ENCODE measurements around the gene LRMDA. TPM values are rescaled to one million over a fixed set of nuclear protein-coding genes. Genes with fewer than 3 reads are reported as not detected.

The LRMDA gene
- total RNA-seq, 3 donors from 2014 or later (not counting 1 experiment from before 2014, with no cell fraction given): 1.4 to 2.4 (median 2.1) TPM

GRCh38 chr10:75937823-75938222 is 506.4 kb downstream of the LRMDA start:
- H3K4me3 Mint-ChIP-seq: no peak overlapping the region
- H3K27ac Mint-ChIP-seq: no peak overlapping the region
- H3K36me3 Mint-ChIP-seq: no peaks in the 10 kb centered on the region
- no peaks in the 10 kb centered on the region for H3K9me3 Mint-ChIP-seq
- WGBS (ENCODE audit: insufficient coverage): 81% methylated on average over 2 of the region's 2 CpGs
- ATAC-seq (no peak), DNase-seq (no peak)
- Histone ChIP-seq H3K4me3 (ENCODE audit: low read length) (no peak overlapping the region), H3K36me3 (ENCODE audit: control insufficient read depth, insufficient read depth, low read length) (no peaks in the 10 kb centered on the region), H3K27ac (ENCODE audit: low read length) (no peak overlapping the region), H3K27me3 (ENCODE audit: control insufficient read depth, insufficient read depth, low read length) (no peaks in the 10 kb centered on the region), H3K9me3 (ENCODE audit: control insufficient read depth, insufficient read depth, low read length) (no peaks in the 10 kb centered on the region), H3K4me1 (ENCODE audit: control insufficient read depth, insufficient read depth, low read length) (no peaks in the 10 kb centered on the region)
- peaks cover 0 to 5% of the 10 kb centered on the region in 2 donors for H3K4me1 Mint-ChIP-seq
- intact Hi-C loops (cut with micrococcal nuclease): no loop called here
- TF ChIP-seq, protein P1, sequence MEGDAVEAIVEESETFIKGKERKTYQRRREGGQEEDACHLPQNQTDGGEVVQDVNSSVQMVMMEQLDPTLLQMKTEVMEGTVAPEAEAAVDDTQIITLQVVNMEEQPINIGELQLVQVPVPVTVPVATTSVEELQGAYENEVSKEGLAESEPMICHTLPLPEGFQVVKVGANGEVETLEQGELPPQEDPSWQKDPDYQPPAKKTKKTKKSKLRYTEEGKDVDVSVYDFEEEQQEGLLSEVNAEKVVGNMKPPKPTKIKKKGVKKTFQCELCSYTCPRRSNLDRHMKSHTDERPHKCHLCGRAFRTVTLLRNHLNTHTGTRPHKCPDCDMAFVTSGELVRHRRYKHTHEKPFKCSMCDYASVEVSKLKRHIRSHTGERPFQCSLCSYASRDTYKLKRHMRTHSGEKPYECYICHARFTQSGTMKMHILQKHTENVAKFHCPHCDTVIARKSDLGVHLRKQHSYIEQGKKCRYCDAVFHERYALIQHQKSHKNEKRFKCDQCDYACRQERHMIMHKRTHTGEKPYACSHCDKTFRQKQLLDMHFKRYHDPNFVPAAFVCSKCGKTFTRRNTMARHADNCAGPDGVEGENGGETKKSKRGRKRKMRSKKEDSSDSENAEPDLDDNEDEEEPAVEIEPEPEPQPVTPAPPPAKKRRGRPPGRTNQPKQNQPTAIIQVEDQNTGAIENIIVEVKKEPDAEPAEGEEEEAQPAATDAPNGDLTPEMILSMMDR (IDR thresholded peaks at IDR 0.05): no peak
- peaks cover 5 to 6% of the 10 kb centered on the region in 2 donors for H3K27me3 Mint-ChIP-seq (ENCODE audit: low read depth in 2 of 2)

DNA sequence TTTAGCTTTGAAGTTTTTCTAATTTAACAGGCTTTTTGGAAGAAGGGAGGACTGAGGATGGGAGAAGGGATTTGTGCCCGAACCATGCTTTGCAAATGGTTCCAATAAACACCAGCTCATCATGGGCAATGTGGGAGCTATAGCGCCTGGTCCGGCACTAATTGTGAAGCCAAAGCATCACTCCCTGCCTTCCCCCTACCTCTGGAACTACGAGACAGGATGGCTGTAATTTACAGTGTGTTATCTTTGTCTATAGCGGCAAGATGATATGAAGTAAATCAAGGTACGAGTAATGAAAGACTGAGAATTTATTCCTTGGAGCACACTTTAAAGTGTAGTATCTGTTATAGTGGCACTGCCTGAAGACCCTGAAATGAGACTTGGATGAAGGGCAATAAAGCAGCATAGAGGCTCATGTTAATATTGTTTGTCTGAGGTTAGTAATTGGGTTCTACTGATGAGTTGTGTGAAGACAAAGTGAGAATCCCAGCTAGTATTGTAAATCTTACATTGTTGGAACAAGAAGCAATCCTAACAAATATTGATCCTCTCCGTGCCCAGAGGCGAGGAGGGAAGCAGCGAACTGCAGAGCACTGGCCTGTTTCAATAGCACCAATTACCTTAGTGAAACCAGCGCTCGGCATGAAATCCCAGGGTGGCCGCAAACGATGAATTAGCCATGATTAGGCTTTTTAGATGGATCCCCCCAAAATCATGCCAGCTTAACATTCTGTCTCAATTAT is 507.1 kb downstream of the LRMDA start:
- H3K4me3 ChIP-seq (ENCODE audit: low read length): no peak overlapping the region
- H3K27me3 ChIP-seq (ENCODE audit: control insufficient read depth, insufficient read depth, low read length): no peaks in the 10 kb centered on the region
- no peak overlapping the region for H3K27ac Mint-ChIP-seq
- H3K36me3 Mint-ChIP-seq: no peaks in the 10 kb centered on the region
- no peaks in the 10 kb centered on the region for H3K9me3 ChIP-seq (ENCODE audit: control insufficient read depth, insufficient read depth, low read length)
- WGBS (ENCODE audit: insufficient coverage): 91% methylated on average over 11 of the region's 13 CpGs
- H3K4me3 Mint-ChIP-seq: no peak overlapping the region
- TF ChIP-seq, protein P1 (IDR thresholded peaks at IDR 0.05): no peak
- intact Hi-C loops (cut with micrococcal nuclease): no loop called here
- H3K4me1 ChIP-seq (ENCODE audit: control insufficient read depth, insufficient read depth, low read length): no peaks in the 10 kb centered on the region
- ATAC-seq (no peak), DNase-seq (no peak)
- no peaks in the 10 kb centered on the region for H3K36me3 ChIP-seq (ENCODE audit: control insufficient read depth, insufficient read depth, low read length)
- peaks cover 0 to 5% of the 10 kb centered on the region in 2 donors for H3K4me1 Mint-ChIP-seq
- no peak overlapping the region for H3K27ac ChIP-seq (ENCODE audit: low read length)
- H3K9me3 Mint-ChIP-seq: no peaks in the 10 kb centered on the region
- H3K27me3 Mint-ChIP-seq (ENCODE audit: low read depth in 2 of 2): peaks cover 5 to 6% of the 10 kb centered on the region in 2 donors

DNA sequence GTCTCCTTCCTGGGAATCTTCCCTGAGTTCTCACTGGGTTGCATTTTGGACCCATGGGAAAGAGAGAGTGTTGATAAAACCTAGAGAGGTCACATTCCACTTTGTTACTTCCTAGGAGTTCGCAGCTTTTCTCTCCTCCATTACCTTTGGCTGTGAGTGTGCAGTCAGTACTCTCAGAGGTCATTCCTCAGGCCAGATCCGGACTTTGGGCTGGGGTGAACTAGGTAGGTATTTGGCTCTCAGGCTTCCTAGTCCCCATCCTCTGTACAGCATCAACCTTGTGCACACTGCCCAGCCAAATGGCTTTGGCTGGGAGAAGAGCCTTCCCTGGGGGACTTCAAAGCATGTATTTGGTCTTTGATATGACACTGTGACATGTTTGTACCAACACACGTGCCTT is 508.1 kb downstream of the LRMDA start:
- H3K27me3 ChIP-seq (ENCODE audit: control insufficient read depth, insufficient read depth, low read length): no peaks in the 10 kb centered on the region
- TF ChIP-seq, protein P1 (IDR thresholded peaks at IDR 0.05): no peak
- no peak overlapping the region for H3K27ac Mint-ChIP-seq
- no peaks in the 10 kb centered on the region for H3K36me3 Mint-ChIP-seq
- no peaks in the 10 kb centered on the region for H3K4me1 ChIP-seq (ENCODE audit: control insufficient read depth, insufficient read depth, low read length)
- H3K36me3 ChIP-seq (ENCODE audit: control insufficient read depth, insufficient read depth, low read length): no peaks in the 10 kb centered on the region
- ATAC-seq: no peak
- H3K4me3 Mint-ChIP-seq: no peak overlapping the region
- peaks cover 0 to 5% of the 10 kb centered on the region in 2 donors for H3K4me1 Mint-ChIP-seq
- no peaks in the 10 kb centered on the region for H3K9me3 Mint-ChIP-seq
- intact Hi-C loops (cut with micrococcal nuclease): no loop called here
- peaks cover 5% of the 10 kb centered on the region in 2 donors for H3K27me3 Mint-ChIP-seq (ENCODE audit: low read depth in 2 of 2)
- H3K4me3 ChIP-seq (ENCODE audit: low read length): no peak overlapping the region
- DNase-seq: no peak
- no peaks in the 10 kb centered on the region for H3K9me3 ChIP-seq (ENCODE audit: control insufficient read depth, insufficient read depth, low read length)
- 93% methylated on average over 2 of the region's 3 CpGs for WGBS (ENCODE audit: insufficient coverage)
- no peak overlapping the region for H3K27ac ChIP-seq (ENCODE audit: low read length)

DNA sequence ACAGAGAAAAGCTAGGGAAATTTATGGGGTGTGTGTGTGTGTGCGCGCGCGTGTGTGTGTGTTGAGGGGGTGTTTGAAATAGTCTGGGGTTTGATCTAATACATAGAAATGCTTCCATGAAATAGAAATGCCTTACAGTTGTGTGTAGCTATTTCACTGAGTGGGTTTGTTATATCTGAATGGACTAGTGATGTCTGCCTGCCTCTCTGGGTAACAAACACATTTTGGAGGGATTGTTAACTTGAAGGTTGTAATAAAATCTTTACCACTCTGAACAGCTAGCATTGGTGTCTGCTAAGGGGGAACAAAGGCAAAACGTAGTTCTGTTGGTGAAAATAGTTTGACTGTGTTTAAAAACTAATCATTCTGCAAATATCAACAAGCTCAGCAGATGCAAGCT is 509.3 kb downstream of the LRMDA start:
- Histone ChIP-seq H3K4me3 (ENCODE audit: low read length) (no peak overlapping the region), H3K4me1 (ENCODE audit: control insufficient read depth, insufficient read depth, low read length) (no peaks in the 10 kb centered on the region), H3K36me3 (ENCODE audit: control insufficient read depth, insufficient read depth, low read length) (no peaks in the 10 kb centered on the region), H3K27ac (ENCODE audit: low read length) (no peak overlapping the region), H3K27me3 (ENCODE audit: control insufficient read depth, insufficient read depth, low read length) (no peaks in the 10 kb centered on the region), H3K9me3 (ENCODE audit: control insufficient read depth, insufficient read depth, low read length) (no peaks in the 10 kb centered on the region)
- Mint-ChIP-seq H3K36me3 (peaks cover 6% of the 10 kb centered on the region), H3K9me3 (peaks cover 0 to 5% of the 10 kb centered on the region in 2 donors), H3K4me1 (no peaks in the 10 kb centered on the region), H3K4me3 (no peak overlapping the region), H3K27ac (no peak overlapping the region), H3K27me3 (ENCODE audit: low read depth in 2 of 2) (peaks cover 4 to 16% of the 10 kb centered on the region in 2 donors)
- ATAC-seq (no peak), DNase-seq (no peak)
- intact Hi-C loops (cut with micrococcal nuclease): no loop called here
- TF ChIP-seq, protein P1 (IDR thresholded peaks at IDR 0.05): no peak
- 100% methylated on average over 4 of the region's 5 CpGs for WGBS (ENCODE audit: insufficient coverage)

Measured in natural killer cell (primary cell).